GM18505 (cell line): Measurements from ENCODE around the gene CGREF1.

Experiments used
- ATAC-seq: cut with Tn5 transposase; IDR thresholded peaks from one replicate; pipeline ENCODE4 v1.9.1; 2021; ENCODE audit not compliant: unreplicated experiment
- POLR2A ChIP-seq: IDR thresholded peaks from 4 replicates; pipeline ENCODE4 v1.6.1; 2011; ENCODE audit warnings: borderline replicate concordance; ENCODE audit not compliant: insufficient read depth, insufficient read length; ENCODE audit errors: extremely low read depth

Gene CGREF1, protein sequence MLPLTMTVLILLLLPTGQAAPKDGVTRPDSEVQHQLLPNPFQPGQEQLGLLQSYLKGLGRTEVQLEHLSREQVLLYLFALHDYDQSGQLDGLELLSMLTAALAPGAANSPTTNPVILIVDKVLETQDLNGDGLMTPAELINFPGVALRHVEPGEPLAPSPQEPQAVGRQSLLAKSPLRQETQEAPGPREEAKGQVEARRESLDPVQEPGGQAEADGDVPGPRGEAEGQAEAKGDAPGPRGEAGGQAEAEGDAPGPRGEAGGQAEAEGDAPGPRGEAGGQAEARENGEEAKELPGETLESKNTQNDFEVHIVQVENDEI

DNA sequence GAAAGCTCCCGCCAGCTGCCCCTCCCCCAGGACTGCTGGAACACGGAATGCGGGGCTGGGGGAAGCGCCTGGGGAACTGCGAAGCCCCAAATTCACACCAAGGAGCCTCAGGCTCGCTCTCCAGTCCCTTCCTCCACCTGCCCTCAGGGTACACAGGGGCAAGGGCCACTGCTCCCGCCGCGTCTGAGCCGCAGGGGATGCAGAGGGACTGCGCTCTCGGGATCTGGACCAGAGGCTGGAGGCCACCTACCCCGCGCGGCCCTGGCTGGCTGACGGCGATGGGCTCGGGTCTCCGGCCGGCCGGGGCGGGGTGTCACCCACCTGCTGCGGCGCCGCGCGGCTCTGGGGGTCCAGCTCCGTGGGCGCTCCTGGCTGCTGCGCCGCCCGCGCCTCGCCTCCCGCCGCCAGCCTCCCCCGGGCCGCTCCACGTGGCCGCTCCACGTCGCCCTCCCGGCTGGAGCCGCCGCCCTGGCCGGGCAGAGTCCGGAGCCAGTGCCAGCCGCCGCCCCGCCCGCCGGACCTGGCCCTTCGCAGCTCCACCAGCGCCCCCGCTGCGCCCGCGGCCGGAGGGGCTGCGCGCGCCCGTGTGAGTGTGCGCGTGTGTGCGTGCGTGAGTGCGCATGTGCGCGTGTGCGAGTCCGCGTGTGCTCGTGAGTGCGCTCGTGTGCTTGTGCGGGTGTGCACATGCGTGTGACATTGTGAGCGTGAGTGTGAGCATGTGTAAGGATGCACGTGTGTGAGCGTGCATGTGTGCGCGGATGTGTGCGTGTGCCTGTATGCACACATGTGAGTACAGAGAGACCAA lies at the start of gene CGREF1:
Gene CGREF1, minus strand, starts transcription at position 604 of the 805 bp plus-strand sequence. CDS start 14,762 bp downstream, outside the sequence.
- ATAC-seq, result no peak
- TF ChIP-seq POLR2A, result no peak

DNA sequence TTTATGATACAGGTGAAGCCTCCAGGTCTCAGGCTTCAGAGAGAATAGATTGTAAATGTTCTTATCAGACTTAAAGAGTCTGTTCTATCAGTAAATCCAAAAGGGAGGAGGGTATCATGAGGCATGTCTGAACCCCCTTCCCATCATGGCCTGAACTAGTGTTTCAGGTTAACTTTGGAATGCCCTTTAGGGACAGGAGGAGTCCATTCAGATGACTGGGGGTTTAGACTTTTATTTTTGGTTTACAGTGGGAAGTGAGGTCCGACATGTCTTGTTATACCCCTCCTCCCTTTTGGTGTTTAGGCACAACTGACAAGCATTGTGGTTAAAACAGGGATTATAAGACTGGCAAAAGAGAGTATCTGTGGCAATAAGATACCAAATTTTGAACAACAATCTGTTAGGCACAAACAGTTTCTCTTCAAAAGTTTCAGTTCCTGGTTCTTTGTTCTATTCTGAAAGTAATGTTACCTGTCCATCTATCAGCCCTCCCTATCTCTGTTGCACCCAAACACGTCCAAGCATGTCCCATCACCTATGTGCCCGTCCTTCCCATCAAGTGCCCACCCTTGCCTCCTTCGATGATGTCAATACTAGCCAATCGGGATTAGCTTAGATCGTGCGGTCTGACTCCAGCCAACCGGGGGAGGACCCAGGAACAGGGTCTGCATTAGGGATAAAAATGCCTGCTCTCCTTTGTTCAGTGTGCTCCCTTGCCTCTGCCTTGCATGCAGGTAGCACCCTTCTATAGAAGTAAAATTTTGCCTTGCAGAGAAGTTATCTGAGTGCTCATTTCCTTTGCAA lies 46.2 kb upstream of the CGREF1 start:
- no peak for TF ChIP-seq POLR2A
- ATAC-seq, result no peak

DNA sequence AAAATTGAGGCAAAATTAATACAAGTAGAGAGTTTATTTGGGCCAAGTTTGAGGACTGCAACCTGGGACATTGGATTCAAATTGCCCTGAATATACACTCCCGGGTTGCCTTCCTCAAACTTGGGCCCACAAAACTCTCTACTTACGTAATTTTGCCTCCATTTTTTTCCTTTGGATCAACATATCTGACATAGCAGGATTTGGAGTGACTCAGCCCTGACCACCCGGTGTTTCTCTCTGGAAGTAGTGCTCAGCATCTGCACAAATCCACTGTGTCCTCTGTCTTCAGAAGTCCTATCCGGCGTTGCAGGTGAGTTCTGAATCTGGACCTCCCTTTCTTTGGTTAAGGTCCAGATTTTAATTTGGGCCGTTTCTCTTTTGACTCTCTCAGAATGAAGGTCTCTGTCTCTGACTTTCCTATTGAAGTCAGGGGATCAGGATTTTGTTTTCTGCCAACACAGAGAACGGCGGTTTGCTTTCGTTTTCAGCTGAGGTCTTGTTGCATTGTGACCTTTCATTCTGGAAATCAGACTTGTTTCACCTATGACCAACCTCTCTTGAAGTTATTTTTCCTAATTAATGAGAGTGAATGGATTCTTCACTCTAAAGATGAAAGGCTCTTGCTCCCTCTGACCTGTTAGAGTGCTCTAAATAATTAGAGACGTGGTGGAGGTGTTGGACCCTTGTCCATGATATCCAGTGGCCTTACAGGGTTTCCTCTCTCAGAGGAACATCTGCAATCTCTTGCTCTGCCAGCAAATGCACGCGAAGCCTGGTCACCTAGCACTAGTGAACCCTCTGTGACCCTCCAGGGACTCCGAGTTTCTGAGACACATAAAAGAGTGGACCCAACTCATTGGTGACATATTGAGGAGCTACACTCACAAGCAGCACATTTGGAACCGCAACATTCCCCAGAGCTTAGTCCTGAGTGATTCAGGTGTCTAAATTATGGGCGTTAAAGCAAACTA lies 43.5 kb upstream of the CGREF1 start:
- no peak for TF ChIP-seq POLR2A
- ATAC-seq, result no peak

DNA sequence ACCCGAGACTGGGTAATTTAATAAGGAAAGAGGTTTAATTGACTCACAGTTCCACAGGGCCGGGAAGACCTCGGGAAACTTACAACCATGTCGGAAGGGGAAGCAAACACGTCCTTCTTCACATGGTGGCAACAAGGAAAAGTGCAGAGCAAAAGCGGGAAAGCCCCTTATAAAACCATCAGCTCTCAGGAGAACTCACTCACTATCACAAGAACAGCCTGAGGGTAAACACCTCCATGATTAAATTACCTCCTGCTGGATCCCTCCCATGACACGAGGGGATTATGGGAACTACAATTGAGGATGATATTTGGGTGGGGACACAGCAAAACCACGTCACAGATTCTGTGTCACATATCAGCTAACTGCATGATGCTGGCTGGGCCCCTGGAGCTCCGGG lies 41.3 kb upstream of the CGREF1 start:
- ATAC-seq, result no peak
- no peak for TF ChIP-seq POLR2A

DNA sequence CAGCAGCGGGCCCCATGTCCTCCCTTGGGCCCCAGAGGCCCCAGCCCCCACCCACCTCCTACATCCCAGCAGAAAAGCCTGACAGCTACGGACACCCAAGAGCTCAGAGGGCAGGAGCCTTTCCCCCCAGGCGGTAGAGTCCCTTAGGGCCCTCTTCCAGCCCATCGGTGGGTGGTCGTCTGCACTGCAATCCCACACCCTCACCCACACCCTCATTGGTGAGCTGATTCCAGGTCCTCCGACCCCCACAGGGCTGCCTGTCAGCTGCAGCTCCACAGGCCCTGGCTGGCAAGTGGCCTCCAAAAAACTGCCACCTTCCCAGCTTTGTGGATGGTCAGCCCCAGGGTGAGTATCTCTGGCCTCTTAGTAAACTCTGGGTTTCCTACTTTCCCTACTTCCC lies 40.3 kb upstream of the CGREF1 start:
- TF ChIP-seq POLR2A, result no peak
- ATAC-seq, result no peak

DNA sequence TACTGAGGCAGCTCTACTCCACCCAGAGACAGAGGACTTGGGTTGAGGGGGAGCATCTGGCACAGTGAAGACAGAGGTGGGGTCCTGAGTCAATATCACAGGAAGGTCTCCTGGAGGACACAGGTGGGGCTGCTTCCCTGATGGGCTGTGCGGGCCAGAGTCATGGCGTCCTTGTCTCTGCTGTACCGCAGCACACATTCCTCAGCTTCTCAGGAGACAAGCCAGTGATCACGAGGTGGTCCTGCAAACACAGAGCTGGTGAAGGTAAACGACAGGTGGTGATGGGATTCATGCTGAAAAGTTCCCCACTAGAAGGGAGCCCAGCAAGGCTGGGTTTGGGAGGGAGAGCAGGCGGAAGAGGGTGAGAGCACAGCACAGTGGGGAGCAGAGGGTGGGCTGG lies 39.5 kb upstream of the CGREF1 start:
- no peak for ATAC-seq
- no peak for TF ChIP-seq POLR2A

DNA sequence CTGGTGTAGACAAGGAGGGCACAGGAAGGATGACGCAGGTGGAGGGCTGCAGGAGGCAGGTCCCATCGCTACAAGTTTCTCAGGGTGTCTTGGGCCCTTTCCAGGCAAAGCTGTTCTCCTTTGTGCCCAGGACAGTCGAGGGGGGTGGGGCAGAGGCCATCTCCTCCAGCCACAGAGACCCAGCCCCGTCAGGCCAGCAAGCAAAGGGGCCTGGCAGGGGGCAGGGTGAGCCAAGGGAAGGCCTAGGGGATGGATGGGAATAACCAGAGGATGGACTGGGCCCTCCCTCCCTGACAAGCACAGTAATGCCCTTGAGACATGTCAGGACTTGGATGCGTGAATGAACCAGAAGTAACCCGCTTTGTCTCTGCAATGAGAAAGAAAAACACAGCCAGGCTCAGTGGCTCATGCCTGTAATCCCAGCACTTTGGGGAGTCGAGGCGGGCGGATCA lies 36.2 kb upstream of the CGREF1 start:
- ATAC-seq, result no peak
- TF ChIP-seq POLR2A, result no peak

DNA sequence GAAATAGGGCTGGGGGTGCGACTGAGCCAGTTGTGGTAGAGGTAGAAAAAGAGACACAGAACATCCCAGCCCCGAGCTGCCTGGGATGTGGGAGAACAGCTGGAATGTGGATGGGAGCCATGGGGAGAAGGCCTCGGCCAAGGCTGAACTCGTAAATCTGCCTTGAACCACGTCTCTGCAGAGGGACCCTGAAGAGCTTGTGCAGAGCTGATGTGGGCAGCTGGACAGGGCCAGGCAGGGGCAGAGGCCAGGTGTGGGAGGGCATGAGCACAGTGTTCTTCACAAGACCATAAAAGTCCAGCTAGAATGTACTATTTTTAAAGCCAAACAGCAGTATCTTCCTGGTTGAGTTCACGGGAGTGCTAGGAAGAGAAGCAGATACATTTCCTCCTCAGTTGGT lies 35.6 kb upstream of the CGREF1 start:
- no peak for TF ChIP-seq POLR2A
- ATAC-seq, result no peak

DNA sequence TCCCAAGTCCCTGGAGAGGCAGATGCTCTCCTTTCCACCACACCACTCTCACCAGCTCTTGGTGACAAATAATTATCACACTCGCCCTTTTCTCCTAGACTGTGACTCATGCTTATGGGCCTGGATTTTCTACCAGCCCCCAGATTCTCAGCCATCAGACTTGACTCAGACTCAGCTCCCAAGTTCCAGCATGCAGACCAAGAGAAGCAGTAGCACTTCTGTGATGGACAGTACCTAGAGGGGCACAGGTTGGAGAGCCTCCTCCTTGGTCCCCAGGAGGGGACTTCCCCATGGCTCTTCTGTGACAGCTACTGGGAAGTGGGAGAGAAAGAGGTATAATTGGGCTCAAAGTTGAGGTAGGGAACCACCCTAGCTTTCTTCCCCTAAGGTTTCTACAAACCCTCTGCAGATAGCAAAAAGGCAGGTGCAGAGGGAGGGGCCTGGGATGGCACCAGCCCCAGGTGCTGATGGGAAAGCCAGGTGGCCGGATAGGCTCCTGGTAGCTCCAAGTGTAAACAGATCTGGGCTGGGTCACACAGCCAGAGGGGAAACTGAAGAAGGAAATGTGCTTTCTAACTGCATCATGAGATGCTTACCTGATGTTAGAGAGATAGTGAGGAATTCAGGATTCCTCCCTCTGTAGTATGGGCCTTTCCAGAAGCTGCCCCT lies 34.0 kb upstream of the CGREF1 start:
- ATAC-seq, result no peak

DNA sequence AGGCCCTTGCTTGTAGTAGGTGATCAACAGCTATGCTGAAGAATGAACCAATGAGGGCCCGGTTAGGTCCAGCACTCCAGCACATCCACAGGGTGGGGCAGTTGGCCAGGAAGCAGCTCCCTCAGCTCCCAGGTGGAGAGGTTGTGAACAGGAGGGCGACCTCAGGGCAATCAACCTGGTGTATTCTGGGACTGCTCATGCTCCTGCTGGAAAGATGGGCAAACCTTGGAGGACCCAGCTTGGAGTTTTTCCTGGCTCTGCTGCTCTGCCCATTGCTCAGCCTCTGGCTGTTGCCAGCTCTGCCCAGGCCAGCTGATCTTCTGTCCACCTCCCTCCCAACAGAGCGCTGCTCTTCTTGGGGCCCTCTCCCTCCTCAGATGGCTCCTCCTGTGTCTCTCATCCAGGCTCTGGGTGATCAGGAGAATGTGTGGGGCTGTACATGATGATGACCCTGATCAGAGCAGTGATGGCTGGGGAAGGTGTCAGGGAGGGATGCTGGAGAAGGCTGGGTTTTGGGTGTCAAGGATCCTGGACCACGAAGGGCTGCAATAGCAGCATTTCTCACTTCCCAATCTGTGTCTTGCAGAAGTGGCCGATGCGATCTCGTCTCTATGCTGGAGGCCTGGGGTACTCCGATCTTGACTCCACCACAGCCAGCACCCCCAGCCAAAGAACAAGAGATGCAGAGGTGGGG lies 33.3 kb upstream of the CGREF1 start:
- no peak for TF ChIP-seq POLR2A
- ATAC-seq, result no peak

More for the DNA sequence above, 34.0 kb upstream of the CGREF1 start:
- no peak for TF ChIP-seq POLR2A

DNA sequence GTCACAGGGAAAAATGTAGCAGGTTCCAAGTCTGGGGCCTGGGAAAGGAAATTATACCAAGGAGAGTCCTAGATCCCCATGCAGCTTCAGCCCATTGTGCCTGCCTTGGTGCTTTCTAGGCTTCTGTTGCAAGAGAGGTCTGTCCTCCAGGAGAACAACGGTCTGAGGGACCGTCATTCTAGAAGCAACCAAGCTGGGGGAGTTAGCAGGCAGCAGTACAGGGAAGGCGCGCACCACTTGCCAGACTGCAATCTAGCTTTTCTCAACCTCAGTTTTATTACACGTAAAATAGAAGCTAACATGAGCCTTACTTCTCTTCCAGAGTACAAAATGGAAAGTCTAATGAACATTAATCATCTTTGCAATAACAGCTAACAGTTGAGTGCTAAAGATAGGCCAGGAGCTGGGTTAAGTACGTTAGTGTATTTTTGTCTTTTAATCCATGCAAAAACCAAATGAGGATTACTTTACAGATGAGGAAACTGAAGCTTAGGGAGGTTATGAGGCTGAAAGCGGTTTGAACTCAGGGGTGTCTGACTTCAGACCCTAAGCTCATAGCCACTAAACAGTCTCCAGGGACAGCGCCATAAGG lies 31.8 kb upstream of the CGREF1 start:
- no peak for ATAC-seq
- no peak for TF ChIP-seq POLR2A
